NAMALWA (cell line): Measurements from ENCODE around the gene FOXQ1.

Experiments
- DNase-seq: peaks from one replicate; pipeline ENCODE4 v3.0.0-alpha.2; 2015; ENCODE audit warnings: low spot score

Gene FOXQ1

DNA sequence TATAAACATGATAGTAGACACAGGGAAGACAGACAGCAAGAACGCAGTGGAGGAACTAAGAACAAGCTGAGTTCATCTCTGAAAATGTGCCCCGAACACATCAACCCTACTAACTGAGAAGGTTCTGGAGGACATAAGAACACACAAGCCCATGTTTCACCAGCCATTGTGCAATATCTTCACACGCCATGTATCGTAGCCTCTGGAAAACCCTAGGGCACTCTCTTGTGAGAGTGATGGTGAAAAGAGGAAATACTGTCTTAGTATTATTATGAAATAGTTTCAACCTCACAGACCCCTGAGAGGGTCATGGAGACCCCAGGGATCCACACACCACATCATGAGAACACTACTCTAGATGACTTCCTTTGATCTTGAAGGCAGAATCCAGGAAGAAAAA is 51.4 kb downstream of the FOXQ1 start:
- no peak for DNase-seq

- DNase-seq, result peak; percentile 24
These were observed 52.1 kb downstream of the FOXQ1 start for GRCh38 chr6:1363729-1364572.
